HepG2 (cell line): ENCODE measurements around the gene ANO4. TPM values are rescaled to one million over a fixed set of nuclear protein-coding genes. Genes with fewer than 3 reads are reported as not detected.

Experiments used
- ADNP ChIP-seq: sonication (generic); formaldehyde crosslinking; IDR thresholded peaks from 2 replicates; pipeline ENCODE4 v1.4.0; 2020; ENCODE audit warnings: missing genetic modification reagents
- FOXK1 ChIP-seq: sonication (generic); formaldehyde crosslinking; IDR thresholded peaks from 2 replicates; pipeline ENCODE4 v1.4.0; 2020; ENCODE audit warnings: low read depth, missing genetic modification reagents, borderline replicate concordance
- GRHL1 ChIP-seq: sonication (generic); formaldehyde crosslinking; conservative IDR thresholded peaks from 2 replicates; pipeline ENCODE4 v1.8.0; 2022; ENCODE audit warnings: missing genetic modification reagents
- ISX ChIP-seq: sonication (generic); formaldehyde crosslinking; conservative IDR thresholded peaks from 2 replicates; pipeline ENCODE4 v1.5.0; 2020; ENCODE audit warnings: missing genetic modification reagents
- MLXIP ChIP-seq: sonication (generic); formaldehyde crosslinking; IDR thresholded peaks from 2 replicates; pipeline ENCODE4 v1.9.0; 2021; ENCODE audit warnings: missing genetic modification reagents, borderline replicate concordance
- NAIF1 ChIP-seq: sonication (generic); formaldehyde crosslinking; IDR thresholded peaks from 2 replicates; pipeline ENCODE4 v1.5.0; 2020; ENCODE audit warnings: mild to moderate bottlenecking, missing genetic modification reagents, borderline replicate concordance
- NFYB ChIP-seq: sonication (generic); formaldehyde crosslinking; IDR thresholded peaks from 2 replicates; pipeline ENCODE4 v1.4.0; 2020; ENCODE audit warnings: missing genetic modification reagents
- SNRNP70 ChIP-seq: fragments of 200-400 bp; formaldehyde crosslinking; IDR thresholded peaks from 2 replicates; pipeline ENCODE4 v1.6.1; 2017; ENCODE audit warnings: mild to moderate bottlenecking, low read depth, low read length, moderate library complexity
- TFDP1 ChIP-seq: IDR thresholded peaks from 2 replicates; pipeline ENCODE4 v1.6.1; 2016; ENCODE audit warnings: missing compliant biosample characterization, missing genetic modification reagents, borderline replicate concordance
- THAP11 ChIP-seq: IDR thresholded peaks from 2 replicates; pipeline ENCODE4 v1.6.1; 2016; ENCODE audit warnings: missing biosample characterization, missing genetic modification reagents
- YY1 ChIP-seq: IDR thresholded peaks from 2 replicates; pipeline ENCODE4 v1.6.1; 2011; ENCODE audit warnings: low read length, low read depth, moderate library complexity, mild to moderate bottlenecking; ENCODE audit not compliant: insufficient read depth, insufficient replicate concordance
- ZBTB33 ChIP-seq: sonication (generic); formaldehyde crosslinking; IDR thresholded peaks from 2 replicates; pipeline ENCODE4 v1.4.0; 2020; ENCODE audit warnings: missing genetic modification reagents
- ZNF234 ChIP-seq: sonication (generic); formaldehyde crosslinking; conservative IDR thresholded peaks from 2 replicates; pipeline ENCODE4 v1.5.1; 2020; ENCODE audit warnings: mild to moderate bottlenecking, missing genetic modification reagents
- ZNF280B ChIP-seq: sonication (generic); formaldehyde crosslinking; IDR thresholded peaks from 2 replicates; pipeline ENCODE4 v1.5.0; 2020; ENCODE audit warnings: missing genetic modification reagents, mild to moderate bottlenecking, borderline replicate concordance
- ZNF382 ChIP-seq: sonication (generic); formaldehyde crosslinking; IDR thresholded peaks from 2 replicates; pipeline ENCODE4 v1.5.0; 2020; ENCODE audit warnings: missing genetic modification reagents, mild to moderate bottlenecking, borderline replicate concordance
- polyA plus RNA-seq, 8 experiments: library from polyadenylated mRNA; depleted of rRNA in 3 of 8; stranded (reverse) in 7 of 8; unstranded in 1 of 8; fragments of >200 nt; fragmentation: Illumina TruSeq in 4 of 8; extraction: Trizol in 4 of 8; gene quantifications; 2 replicates each; pipeline versions ENCODE4 v1.2.1 to v1.2.3, GENCODE V29; 2011 to 2016; ENCODE audit warnings: low read depth in 4 of 8, missing spikeins in 1 of 8, mixed read lengths in 1 of 8; ENCODE audit not compliant: insufficient read depth in 1 of 8
- total RNA-seq, 5 experiments: library from RNA; depleted of rRNA; stranded (reverse); fragments of >200 nt; fragmentation: Illumina TruSeq; extraction: Trizol; gene quantifications; 2 replicates each; pipeline ENCODE4 v1.2.3, GENCODE V29; 2016; ENCODE audit warnings: low read depth in 1 of 5
- TF ChIP-seq, protein P1 (sequence below): sonication (generic); formaldehyde crosslinking; IDR thresholded peaks from 2 replicates; pipeline ENCODE4 v1.5.0; 2020; ENCODE audit warnings: mild to moderate bottlenecking, missing genetic modification reagents

ANO4 gene
- total and polyA plus RNA-seq, 2 of the 13 experiments (the other 11 are each of a cell fraction or from before 2014, with no cell fraction given): not detected

DNA sequence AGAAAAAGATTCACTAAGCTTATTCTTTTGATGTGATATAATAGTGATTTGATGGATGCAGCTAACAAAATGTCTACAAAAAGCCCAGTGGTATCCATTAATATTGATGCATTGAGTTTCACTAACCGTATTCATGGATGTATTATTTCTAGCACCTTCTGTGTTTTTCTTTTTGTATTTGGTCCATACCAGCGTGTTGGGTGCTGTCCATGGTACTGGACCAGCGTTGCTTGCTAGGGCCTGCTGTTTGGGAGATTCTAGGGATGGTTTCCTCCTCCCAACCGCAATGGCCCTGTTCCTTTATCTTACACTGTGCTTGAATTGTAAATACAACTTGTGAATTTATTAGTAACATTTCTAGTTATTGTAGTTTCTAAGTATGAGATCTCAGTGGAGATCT, 31.7 kb downstream of the ANO4 start (continued):
- TF ChIP-seq, protein P1, sequence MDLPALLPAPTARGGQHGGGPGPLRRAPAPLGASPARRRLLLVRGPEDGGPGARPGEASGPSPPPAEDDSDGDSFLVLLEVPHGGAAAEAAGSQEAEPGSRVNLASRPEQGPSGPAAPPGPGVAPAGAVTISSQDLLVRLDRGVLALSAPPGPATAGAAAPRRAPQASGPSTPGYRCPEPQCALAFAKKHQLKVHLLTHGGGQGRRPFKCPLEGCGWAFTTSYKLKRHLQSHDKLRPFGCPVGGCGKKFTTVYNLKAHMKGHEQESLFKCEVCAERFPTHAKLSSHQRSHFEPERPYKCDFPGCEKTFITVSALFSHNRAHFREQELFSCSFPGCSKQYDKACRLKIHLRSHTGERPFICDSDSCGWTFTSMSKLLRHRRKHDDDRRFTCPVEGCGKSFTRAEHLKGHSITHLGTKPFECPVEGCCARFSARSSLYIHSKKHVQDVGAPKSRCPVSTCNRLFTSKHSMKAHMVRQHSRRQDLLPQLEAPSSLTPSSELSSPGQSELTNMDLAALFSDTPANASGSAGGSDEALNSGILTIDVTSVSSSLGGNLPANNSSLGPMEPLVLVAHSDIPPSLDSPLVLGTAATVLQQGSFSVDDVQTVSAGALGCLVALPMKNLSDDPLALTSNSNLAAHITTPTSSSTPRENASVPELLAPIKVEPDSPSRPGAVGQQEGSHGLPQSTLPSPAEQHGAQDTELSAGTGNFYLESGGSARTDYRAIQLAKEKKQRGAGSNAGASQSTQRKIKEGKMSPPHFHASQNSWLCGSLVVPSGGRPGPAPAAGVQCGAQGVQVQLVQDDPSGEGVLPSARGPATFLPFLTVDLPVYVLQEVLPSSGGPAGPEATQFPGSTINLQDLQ (CRISPR knock-in tag): no peak
- no peak for TF ChIP-seq YY1
- no peak for TF ChIP-seq ZNF280B (CRISPR knock-in tag)
- no peak for TF ChIP-seq NAIF1
- peak; percentile 31; the same call in 1 of the 2 replicates for TF ChIP-seq FOXK1
- TF ChIP-seq TFDP1 (CRISPR knock-in tag): no peak
- TF ChIP-seq MLXIP: 0 out of 2 replicates have a peak, but pooled peaks have one; percentile 52
- TF ChIP-seq THAP11 (CRISPR knock-in tag): no peak
- no peak for TF ChIP-seq ZNF234 (CRISPR knock-in tag)
- no peak for TF ChIP-seq ZBTB33 (CRISPR knock-in tag)
- TF ChIP-seq ZNF382 (CRISPR knock-in tag): no peak
- no peak for TF ChIP-seq SNRNP70
- no peak for TF ChIP-seq NFYB (CRISPR knock-in tag)
- no peak for TF ChIP-seq GRHL1
- no peak for TF ChIP-seq ADNP
- 0 out of 2 replicates have a peak, but pooled peaks have one; percentile 61 for TF ChIP-seq ISX
